Keratinocyte (primary cell): ENCODE results near the gene AGFG1. TPM values are rescaled to one million over a fixed set of nuclear protein-coding genes. Genes with fewer than 3 reads are reported as not detected.

Source experiments
- DNase-seq: peaks from one replicate; pipeline ENCODE4 v3.0.0-alpha.2; 2011; ENCODE audit warnings: low read depth, missing footprints, low spot score
- FAIRE-seq: peaks from 2 replicates; lab custom pipeline; 2011; peaks lifted over from hg19 to GRCh38; lab: Jason Lieb, UNC
- H2AFZ ChIP-seq: 2 replicates; pipeline ENCODE4 v1.6.0; 2012; ENCODE audit warnings: low read length, control low read depth, inconsistent platforms; ENCODE audit not compliant: control insufficient read depth
- H3K27ac ChIP-seq: 2 replicates; pipeline ENCODE4 v1.5.1; 2011; ENCODE audit warnings: low read length; ENCODE audit not compliant: control insufficient read depth, insufficient read depth
- H3K27me3 ChIP-seq: 3 replicates; pipeline ENCODE4 v1.6.0; 2011; ENCODE audit warnings: low read length; ENCODE audit not compliant: control insufficient read depth, insufficient read depth; ENCODE audit errors: extremely low read depth
- H3K36me3 ChIP-seq, 2 experiments: 2 replicates in 1 of 2; 3 replicates in 1 of 2; pipeline ENCODE4 v1.5.1; 2011; ENCODE audit warnings: low read length in 2 of 2, mild to moderate bottlenecking in 1 of 2; ENCODE audit not compliant: control insufficient read depth in 2 of 2, insufficient read depth in 2 of 2; ENCODE audit errors: extremely low read depth in 1 of 2
- H3K4me1 ChIP-seq: 3 replicates; pipeline ENCODE4 v1.5.1; 2011; ENCODE audit warnings: low read length; ENCODE audit not compliant: control insufficient read depth, insufficient read depth; ENCODE audit errors: extremely low read depth
- H3K4me2 ChIP-seq: 3 replicates; pipeline ENCODE4 v1.6.0; 2011; ENCODE audit warnings: low read depth, low read length; ENCODE audit not compliant: control insufficient read depth, insufficient read depth; ENCODE audit errors: extremely low read depth
- H3K4me3 ChIP-seq, 3 experiments: fragments of 200-600 bp in 1 of 3; sonication (generic) in 1 of 3; 2 replicates in 2 of 3; 3 replicates in 1 of 3; pipeline ENCODE4 v1.5.1; 2011 to 2016; ENCODE audit warnings: low read length in 3 of 3, mild to moderate bottlenecking in 3 of 3, control low read depth in 2 of 3, inconsistent platforms in 1 of 3, low read depth in 1 of 3, mixed read lengths in 1 of 3, mixed run types in 1 of 3, moderate library complexity in 1 of 3; ENCODE audit not compliant: control insufficient read depth in 2 of 3, insufficient read depth in 2 of 3; ENCODE audit errors: extremely low read depth in 1 of 3
- H3K79me2 ChIP-seq: 2 replicates; pipeline ENCODE4 v1.6.0; 2012; ENCODE audit warnings: low read length; ENCODE audit not compliant: control insufficient read depth, insufficient read depth
- H3K9ac ChIP-seq: 3 replicates; pipeline ENCODE4 v1.6.0; 2011; ENCODE audit warnings: low read length; ENCODE audit not compliant: control insufficient read depth, insufficient read depth; ENCODE audit errors: extremely low read depth
- H3K9me1 ChIP-seq: 3 replicates; pipeline ENCODE4 v1.6.0; 2011; ENCODE audit warnings: low read length; ENCODE audit not compliant: control insufficient read depth, insufficient read depth; ENCODE audit errors: extremely low read depth
- H3K9me3 ChIP-seq: 2 replicates; pipeline ENCODE4 v1.5.1; 2012; ENCODE audit warnings: low read depth, low read length; ENCODE audit not compliant: control insufficient read depth
- H4K20me1 ChIP-seq: 3 replicates; pipeline ENCODE4 v1.6.0; 2011; ENCODE audit warnings: low read length; ENCODE audit not compliant: control insufficient read depth, insufficient read depth; ENCODE audit errors: extremely low read depth
- EZH2 ChIP-seq: IDR thresholded peaks from one replicate; pipeline ENCODE4 v1.6.1; 2012; ENCODE audit warnings: inconsistent platforms, mild to moderate bottlenecking, low read length, moderate library complexity
- dilution Hi-C: fragments of 300-500 bp; cut with MboI; formaldehyde crosslinking; loops from one replicate; pipeline ENCODE4 v1.7.0; 2020; ENCODE audit warnings: low sequenced_read_pairs; ENCODE audit not compliant: extremely low pct_ligation_motif_present
- polyA plus RNA-seq, 5 experiments: library from polyadenylated mRNA; depleted of rRNA in 3 of 5; stranded (reverse) in 3 of 5; stranded (forward) in 1 of 5; unstranded in 1 of 5; fragments of >200 nt; gene quantifications; 1 replicate in 1 of 5; 2 replicates in 3 of 5; 3 replicates in 1 of 5; pipeline versions ENCODE4 v1.2.1 to v1.2.3, GENCODE V29; 2011 to 2012; ENCODE audit warnings: missing spikeins in 2 of 5, low read depth in 1 of 5, low replicate concordance in 1 of 5
- TF ChIP-seq, protein P1 (sequence below), 3 experiments: IDR thresholded peaks in 1 of 3; conservative IDR thresholded peaks in 1 of 3; optimal IDR thresholded peaks in 1 of 3; 2 replicates in 2 of 3; 3 replicates in 1 of 3; pipeline versions ENCODE3 to v1.5.1; 2011; ENCODE audit warnings: low read length in 3 of 3, mild to moderate bottlenecking in 3 of 3, moderate library complexity in 2 of 3, control low read depth in 1 of 3, inconsistent platforms in 1 of 3; ENCODE audit not compliant: insufficient read depth in 2 of 3; ENCODE audit errors: extremely low read depth in 1 of 3

AGFG1 gene
- polyA plus RNA-seq, 1 donor (not counting 4 experiments of a cell fraction or from before 2014, with no cell fraction given) = 111 TPM

DNA sequence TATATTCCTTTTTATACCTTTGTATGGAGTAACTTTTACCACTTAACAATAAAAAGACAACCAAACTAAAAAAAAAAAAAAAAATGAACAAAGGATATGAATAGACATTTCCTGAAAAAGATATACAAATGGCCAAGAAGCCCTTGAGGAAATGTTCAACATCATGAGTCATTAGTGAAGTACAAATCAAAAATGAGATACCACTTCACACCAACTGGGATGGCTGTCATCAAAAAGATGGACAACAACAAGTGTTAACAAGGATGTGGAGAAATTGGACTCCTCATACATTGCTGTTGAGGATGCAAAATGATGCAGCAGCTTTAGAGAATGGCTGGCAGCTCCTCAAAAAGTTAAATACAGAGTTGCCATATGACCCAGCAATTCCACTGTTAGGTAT is 104.2 kb downstream of the AGFG1 start:
- no peak overlapping the region for H3K9ac ChIP-seq
- H3K9me3 ChIP-seq = no peaks in the 10 kb centered on the region
- FAIRE-seq = no peak
- no peaks in the 10 kb centered on the region for H4K20me1 ChIP-seq
- H3K4me2 ChIP-seq = no peak overlapping the region
- no peaks in the 10 kb centered on the region for H3K27me3 ChIP-seq
- dilution Hi-C loops = no loop called here
- H3K36me3 ChIP-seq = no peaks in the 10 kb centered on the region
- DNase-seq = no peak
- H2AFZ ChIP-seq = no peak overlapping the region
- no peak overlapping the region for H3K27ac ChIP-seq
- H3K79me2 ChIP-seq = no peaks in the 10 kb centered on the region
- TF ChIP-seq, protein P1, sequence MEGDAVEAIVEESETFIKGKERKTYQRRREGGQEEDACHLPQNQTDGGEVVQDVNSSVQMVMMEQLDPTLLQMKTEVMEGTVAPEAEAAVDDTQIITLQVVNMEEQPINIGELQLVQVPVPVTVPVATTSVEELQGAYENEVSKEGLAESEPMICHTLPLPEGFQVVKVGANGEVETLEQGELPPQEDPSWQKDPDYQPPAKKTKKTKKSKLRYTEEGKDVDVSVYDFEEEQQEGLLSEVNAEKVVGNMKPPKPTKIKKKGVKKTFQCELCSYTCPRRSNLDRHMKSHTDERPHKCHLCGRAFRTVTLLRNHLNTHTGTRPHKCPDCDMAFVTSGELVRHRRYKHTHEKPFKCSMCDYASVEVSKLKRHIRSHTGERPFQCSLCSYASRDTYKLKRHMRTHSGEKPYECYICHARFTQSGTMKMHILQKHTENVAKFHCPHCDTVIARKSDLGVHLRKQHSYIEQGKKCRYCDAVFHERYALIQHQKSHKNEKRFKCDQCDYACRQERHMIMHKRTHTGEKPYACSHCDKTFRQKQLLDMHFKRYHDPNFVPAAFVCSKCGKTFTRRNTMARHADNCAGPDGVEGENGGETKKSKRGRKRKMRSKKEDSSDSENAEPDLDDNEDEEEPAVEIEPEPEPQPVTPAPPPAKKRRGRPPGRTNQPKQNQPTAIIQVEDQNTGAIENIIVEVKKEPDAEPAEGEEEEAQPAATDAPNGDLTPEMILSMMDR (optimal IDR thresholded peaks at IDR 0.05 in 1 of 3, IDR thresholded peaks at IDR 0.05 in 1 of 3, conservative IDR thresholded peaks at IDR 0.05 in 1 of 3; ENCODE audit: extremely low read depth in 1 of 3, insufficient read depth in 2 of 3, low read length in 3 of 3) = no peak
- no peak for TF ChIP-seq EZH2
- no peaks in the 10 kb centered on the region for H3K9me1 ChIP-seq
- no peaks in the 10 kb centered on the region for H3K4me1 ChIP-seq
- H3K4me3 ChIP-seq = no peak overlapping the region

DNA sequence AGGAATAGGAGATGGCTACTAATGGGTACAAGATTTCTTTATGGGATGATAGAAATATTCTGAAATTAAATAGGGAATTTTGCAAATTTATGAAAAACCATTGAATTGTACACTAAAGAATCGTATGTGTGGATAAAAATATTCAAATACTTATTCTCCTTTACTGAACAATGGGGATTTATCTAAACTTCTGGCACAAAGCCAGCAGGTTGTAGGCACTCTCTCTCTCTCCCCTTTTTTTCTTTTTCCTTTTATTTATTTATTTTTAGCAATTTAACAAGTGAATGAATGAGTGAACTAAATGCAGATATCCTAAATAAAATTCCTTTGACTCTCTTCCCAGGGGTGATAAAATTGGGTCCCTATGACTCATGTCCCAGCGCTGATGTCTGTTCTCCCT is 104.9 kb downstream of the AGFG1 start:
- no peak for FAIRE-seq
- H4K20me1 ChIP-seq = no peaks in the 10 kb centered on the region
- dilution Hi-C loops = no loop called here

More for the DNA sequence above, 104.9 kb downstream of the AGFG1 start:
- no peak overlapping the region for H2AFZ ChIP-seq
- no peak overlapping the region for H3K27ac ChIP-seq
- no peak overlapping the region for H3K4me3 ChIP-seq
- DNase-seq = no peak
- no peaks in the 10 kb centered on the region for H3K27me3 ChIP-seq
- no peaks in the 10 kb centered on the region for H3K79me2 ChIP-seq
- no peak for TF ChIP-seq EZH2
- TF ChIP-seq, protein P1 (optimal IDR thresholded peaks at IDR 0.05 in 1 of 3, IDR thresholded peaks at IDR 0.05 in 1 of 3, conservative IDR thresholded peaks at IDR 0.05 in 1 of 3; ENCODE audit: extremely low read depth in 1 of 3, insufficient read depth in 2 of 3, low read length in 3 of 3) = no peak
- H3K36me3 ChIP-seq = no peaks in the 10 kb centered on the region
- H3K4me1 ChIP-seq = no peaks in the 10 kb centered on the region
- no peaks in the 10 kb centered on the region for H3K9me1 ChIP-seq
- H3K9ac ChIP-seq = no peak overlapping the region
- no peaks in the 10 kb centered on the region for H3K9me3 ChIP-seq
- no peak overlapping the region for H3K4me2 ChIP-seq
